Measurements from ENCODE around the gene ABCB1.

DNA sequence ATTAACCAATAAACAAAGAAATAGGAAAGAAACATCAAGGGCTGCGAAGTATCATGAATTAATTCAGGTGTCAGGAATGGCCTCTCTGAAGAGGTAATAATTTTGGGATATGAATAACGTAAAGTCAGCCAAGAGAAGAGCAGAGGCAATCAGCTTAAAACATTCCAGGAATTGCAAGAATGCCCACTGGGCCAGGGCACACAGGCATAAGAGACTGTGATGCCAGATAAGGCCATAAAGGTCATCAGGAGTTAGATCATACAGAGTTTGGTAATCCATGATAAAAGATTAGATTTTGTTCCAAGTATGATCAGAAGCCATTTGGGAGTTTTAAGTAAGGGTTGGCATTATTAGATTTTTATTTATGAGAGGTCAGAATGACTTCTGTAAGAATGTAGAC, 72.0 kb downstream of the ABCB1 start:
- no peak for TF ChIP-seq CEBPZ (IDR thresholded peaks at IDR 0.05; ENCODE audit: low read depth, low read length)
- no peak for TF ChIP-seq SKIL (IDR thresholded peaks at IDR 0.05; ENCODE audit: low read depth, poor library complexity, severe bottlenecking)
- TF ChIP-seq CTCF (IDR thresholded peaks at IDR 0.05 in 2 of 3, conservative IDR thresholded peaks at IDR 0.05 in 1 of 3; ENCODE audit: control insufficient read depth in 2 of 3, extremely low read depth in 1 of 3, insufficient read depth in 1 of 3, low read depth in 3 of 3, low read length in 3 of 3), result no peak
- no peak for TF ChIP-seq SMAD1 (IDR thresholded peaks at IDR 0.05; ENCODE audit: low read depth, partially characterized antibody)
- TF ChIP-seq CUX1 (IDR thresholded peaks at IDR 0.05; ENCODE audit: insufficient replicate concordance, low read depth, low read length), result no peak
- no peak for TF ChIP-seq BCL11A (IDR thresholded peaks at IDR 0.05; ENCODE audit: low read depth, low read length)
- TF ChIP-seq RBBP5 (conservative IDR thresholded peaks at IDR 0.05), result no peak
- no peak for TF ChIP-seq ZNF274 (IDR thresholded peaks at IDR 0.05; ENCODE audit: insufficient read depth, insufficient read length)
- TF ChIP-seq PBX3 (IDR thresholded peaks at IDR 0.05; ENCODE audit: insufficient replicate concordance, low read depth, low read length), result no peak

Data from GM12878 (cell line).